ENCODE data around the gene ZNF512.
"Not testable (repeated sequence)": the region's sequence is repeated elsewhere in the genome, so short reads cannot be mapped to it uniquely, and the experiment has no call there.

ZNF512 gene

DNA sequence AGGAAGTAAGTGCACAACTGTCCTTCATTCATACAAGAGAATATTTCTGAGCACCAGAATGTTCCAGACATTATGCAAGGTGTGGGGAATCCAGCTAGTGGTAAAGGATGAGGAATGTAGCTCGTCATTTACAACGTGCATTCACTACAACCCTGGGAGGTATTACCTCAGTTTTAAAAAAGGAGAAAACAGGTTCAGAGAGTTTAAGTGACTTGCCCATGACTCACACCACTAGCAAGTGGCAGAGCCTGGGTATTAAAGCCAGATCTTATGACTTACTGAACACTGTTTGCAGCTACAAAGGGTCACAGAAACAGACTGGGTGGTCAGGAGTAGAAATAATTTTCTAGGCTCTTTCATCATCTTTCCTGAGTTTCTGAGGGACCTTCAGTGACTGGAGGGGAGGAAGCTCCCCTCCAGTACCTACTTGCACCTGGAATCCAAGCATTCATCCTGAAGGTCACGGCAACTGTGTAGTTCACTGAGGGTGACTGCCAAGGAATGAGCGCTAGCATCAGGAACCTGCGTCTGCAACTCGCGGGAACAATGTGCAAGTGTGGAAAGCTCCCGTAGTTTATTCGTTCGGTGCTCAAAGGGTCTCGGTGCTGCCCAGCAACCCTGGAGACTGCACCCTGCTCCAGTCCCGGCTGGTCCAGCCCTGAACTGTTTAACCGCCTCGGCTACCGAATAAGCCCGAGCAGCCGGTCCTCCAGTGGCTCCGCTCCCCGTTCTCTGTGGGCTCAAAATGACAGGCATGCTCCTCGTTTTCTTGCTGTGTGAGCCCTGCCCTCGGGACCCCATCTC is 45.3 kb downstream of the ZNF512 start:
- no peaks in the 10 kb centered on the region for H3K9me2 ChIP-seq (replicated peaks; ENCODE audit: low read depth, low read length)
- H3K79me2 ChIP-seq (ENCODE audit: insufficient read depth, low read length): peaks cover 26% of the 10 kb centered on the region
- peak overlapping the region; percentile 83 for H3K4me2 ChIP-seq (ENCODE audit: low read depth, low read length, poor library complexity, severe bottlenecking)
- no peaks in the 10 kb centered on the region for H3K27me3 ChIP-seq (ENCODE audit: insufficient read depth, low read length, poor library complexity, severe bottlenecking)
- H3K9me3 ChIP-seq (ENCODE audit: insufficient read depth, low read depth, low read length): no peaks in the 10 kb centered on the region
- H3K4me3 ChIP-seq (ENCODE audit: low read length, poor library complexity, severe bottlenecking): peak overlapping the region; percentile 93
- H3K9ac ChIP-seq (ENCODE audit: low read depth, low read length, poor library complexity, severe bottlenecking): peak overlapping the region; percentile 90
- H3F3A ChIP-seq (ENCODE audit: low read depth): no peaks in the 10 kb centered on the region
- peaks cover 20% of the 10 kb centered on the region; the same call in 1 of the 2 replicates for H3K36me3 ChIP-seq (ENCODE audit: insufficient read depth, low read length)
- peak overlapping the region; percentile 97 for H2AFZ ChIP-seq (ENCODE audit: low read length)
- H3K4me1 ChIP-seq (ENCODE audit: insufficient read depth, low read length, poor library complexity, severe bottlenecking): peaks cover 12% of the 10 kb centered on the region
- no peak for TF ChIP-seq EZH2phosphoT487 (IDR thresholded peaks at IDR 0.05; ENCODE audit: borderline replicate concordance)
- TF ChIP-seq, protein P1, sequence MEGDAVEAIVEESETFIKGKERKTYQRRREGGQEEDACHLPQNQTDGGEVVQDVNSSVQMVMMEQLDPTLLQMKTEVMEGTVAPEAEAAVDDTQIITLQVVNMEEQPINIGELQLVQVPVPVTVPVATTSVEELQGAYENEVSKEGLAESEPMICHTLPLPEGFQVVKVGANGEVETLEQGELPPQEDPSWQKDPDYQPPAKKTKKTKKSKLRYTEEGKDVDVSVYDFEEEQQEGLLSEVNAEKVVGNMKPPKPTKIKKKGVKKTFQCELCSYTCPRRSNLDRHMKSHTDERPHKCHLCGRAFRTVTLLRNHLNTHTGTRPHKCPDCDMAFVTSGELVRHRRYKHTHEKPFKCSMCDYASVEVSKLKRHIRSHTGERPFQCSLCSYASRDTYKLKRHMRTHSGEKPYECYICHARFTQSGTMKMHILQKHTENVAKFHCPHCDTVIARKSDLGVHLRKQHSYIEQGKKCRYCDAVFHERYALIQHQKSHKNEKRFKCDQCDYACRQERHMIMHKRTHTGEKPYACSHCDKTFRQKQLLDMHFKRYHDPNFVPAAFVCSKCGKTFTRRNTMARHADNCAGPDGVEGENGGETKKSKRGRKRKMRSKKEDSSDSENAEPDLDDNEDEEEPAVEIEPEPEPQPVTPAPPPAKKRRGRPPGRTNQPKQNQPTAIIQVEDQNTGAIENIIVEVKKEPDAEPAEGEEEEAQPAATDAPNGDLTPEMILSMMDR (conservative IDR thresholded peaks at IDR 0.05; ENCODE audit: low read length): no peak
- H4K20me1 ChIP-seq (ENCODE audit: insufficient read depth, low read length, poor library complexity, severe bottlenecking): no peaks in the 10 kb centered on the region

DNA sequence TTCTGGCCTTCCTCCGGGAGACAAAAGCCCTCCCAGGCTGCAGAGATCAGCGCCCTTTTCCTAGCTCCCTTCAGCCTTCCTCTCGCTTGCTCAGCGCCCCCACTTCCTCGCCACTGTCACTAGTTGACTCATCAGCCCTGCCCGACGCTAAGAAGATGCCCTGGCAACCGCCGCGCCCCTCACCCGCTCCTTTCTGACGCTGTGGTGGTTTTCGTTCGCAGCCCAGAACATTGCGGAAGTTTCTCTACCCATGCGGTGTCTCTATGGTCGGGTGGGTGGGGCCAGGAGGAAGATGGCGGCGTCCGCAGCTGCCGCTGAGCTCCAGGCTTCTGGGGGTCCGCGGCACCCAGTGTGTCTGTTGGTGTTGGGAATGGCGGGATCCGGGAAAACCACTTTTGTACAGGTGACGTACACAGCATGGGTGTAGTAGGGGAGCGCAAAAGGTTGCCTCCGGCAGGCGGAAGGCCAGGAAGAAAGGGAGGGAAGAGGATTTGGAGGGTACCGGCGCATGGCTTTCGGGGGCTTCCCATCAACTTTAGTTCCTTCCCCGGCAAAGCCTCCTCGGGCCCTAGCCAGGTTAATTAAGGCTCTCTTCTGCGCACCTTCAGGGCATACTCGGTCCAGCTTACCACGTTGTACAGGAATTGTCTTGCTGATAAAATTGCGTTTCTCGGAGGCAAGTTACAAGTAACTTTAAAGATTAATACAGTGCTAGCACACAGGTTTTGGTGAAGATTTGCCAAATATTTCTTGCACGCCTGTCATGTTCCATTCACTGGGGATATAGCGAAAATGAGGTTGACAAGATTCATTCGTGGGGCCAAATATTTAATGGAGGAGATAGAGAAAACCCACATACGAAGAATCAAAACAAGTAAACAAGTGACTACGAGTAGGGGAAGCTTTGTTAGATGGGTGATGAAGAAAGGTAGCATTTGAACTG is 46.2 kb downstream of the ZNF512 start, which contains the start of the genes CCDC121 and GPN1:
TSS of gene CCDC121 (minus strand) at position 246 of the 943 bp plus-strand sequence. CDS start 1,213 bp downstream, outside the sequence.
TSS of gene GPN1 (plus strand) at position 284 of the 943 bp plus-strand sequence. CDS start at position 293, 9 bp downstream.
- peaks cover 16% of the 10 kb centered on the region; the same call in 1 of the 2 replicates for H3K36me3 ChIP-seq (ENCODE audit: insufficient read depth, low read length)
- peak within 1 kb of the TSS; percentile 97 for H2AFZ ChIP-seq (ENCODE audit: low read length)
- H3K9me3 ChIP-seq (ENCODE audit: insufficient read depth, low read depth, low read length): no peaks in the 10 kb centered on the region
- peak within 1 kb of the TSS; percentile 90 for H3K9ac ChIP-seq (ENCODE audit: low read depth, low read length, poor library complexity, severe bottlenecking)
- H3K4me1 ChIP-seq (ENCODE audit: insufficient read depth, low read length, poor library complexity, severe bottlenecking): peaks cover 12% of the 10 kb centered on the region
- peak within 1 kb of the TSS; percentile 93 for H3K4me3 ChIP-seq (ENCODE audit: low read length, poor library complexity, severe bottlenecking)
- peak within 1 kb of the TSS; percentile 83 for H3K4me2 ChIP-seq (ENCODE audit: low read depth, low read length, poor library complexity, severe bottlenecking)
- H3K9me2 ChIP-seq (replicated peaks; ENCODE audit: low read depth, low read length): no peaks in the 10 kb centered on the region
- no peaks in the 10 kb centered on the region for H3F3A ChIP-seq (ENCODE audit: low read depth)
- TF ChIP-seq, protein P1 (conservative IDR thresholded peaks at IDR 0.05; ENCODE audit: low read length): no peak
- no peak for TF ChIP-seq EZH2phosphoT487 (IDR thresholded peaks at IDR 0.05; ENCODE audit: borderline replicate concordance)
- H4K20me1 ChIP-seq (ENCODE audit: insufficient read depth, low read length, poor library complexity, severe bottlenecking): no peaks in the 10 kb centered on the region
- H3K79me2 ChIP-seq (ENCODE audit: insufficient read depth, low read length): peaks cover 26% of the 10 kb centered on the region
- H3K27me3 ChIP-seq (ENCODE audit: insufficient read depth, low read length, poor library complexity, severe bottlenecking): no peaks in the 10 kb centered on the region

DNA sequence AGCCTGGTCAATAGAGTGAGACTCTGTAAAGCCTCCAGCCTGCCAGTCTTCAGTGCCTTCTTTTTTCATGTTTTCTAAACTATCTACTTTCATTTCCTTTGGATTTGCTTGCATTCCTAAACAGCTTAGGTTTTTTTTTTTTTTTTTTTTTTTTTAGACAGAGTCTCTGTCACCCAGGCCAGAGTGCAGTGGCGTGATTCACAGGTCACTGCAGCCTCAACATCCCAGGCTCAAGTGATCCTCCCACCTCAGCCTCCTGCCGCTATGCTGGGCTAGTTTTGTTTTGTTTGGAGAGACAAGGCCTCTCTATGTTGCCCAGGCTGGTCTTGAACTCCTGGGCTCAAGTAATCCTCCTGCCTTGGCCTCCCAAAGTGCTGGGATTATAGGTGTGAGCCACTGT is 47.4 kb downstream of the ZNF512 start:
- Histone ChIP-seq H3K4me2 (ENCODE audit: low read depth, low read length, poor library complexity, severe bottlenecking) (peak overlapping the region; percentile 83), H3K79me2 (ENCODE audit: insufficient read depth, low read length) (peaks cover 26% of the 10 kb centered on the region), H3K36me3 (ENCODE audit: insufficient read depth, low read length) (peaks cover 21% of the 10 kb centered on the region), H3K4me1 (ENCODE audit: insufficient read depth, low read length, poor library complexity, severe bottlenecking) (peaks cover 12% of the 10 kb centered on the region), H3K9ac (ENCODE audit: low read depth, low read length, poor library complexity, severe bottlenecking) (peak overlapping the region; percentile 90), H3K4me3 (ENCODE audit: low read length, poor library complexity, severe bottlenecking) (peak overlapping the region; percentile 93)
- H2AFZ ChIP-seq (ENCODE audit: low read length); H3K27me3 ChIP-seq (ENCODE audit: insufficient read depth, low read length, poor library complexity, severe bottlenecking); H3K9me3 ChIP-seq (ENCODE audit: insufficient read depth, low read depth, low read length); H4K20me1 ChIP-seq (ENCODE audit: insufficient read depth, low read length, poor library complexity, severe bottlenecking); H3F3A ChIP-seq (ENCODE audit: low read depth); H3K9me2 ChIP-seq (replicated peaks; ENCODE audit: low read depth, low read length): not testable (repeated sequence)
